AG10803 (cell line): ENCODE results near the gene CES3.

Experiments used
- DNase-seq: peaks from one replicate; pipeline ENCODE4 v3.0.0; 2010; ENCODE audit warnings: low read depth
- H3K4me3 ChIP-seq: 2 replicates; pipeline ENCODE4 v1.5.1; 2011; ENCODE audit warnings: mild to moderate bottlenecking, low read length, control low read depth
- TF ChIP-seq, protein P1 (sequence below): conservative IDR thresholded peaks from 2 replicates; pipeline ENCODE4 v1.5.1; 2011; ENCODE audit warnings: mild to moderate bottlenecking, low read length, control low read depth, inconsistent platforms

Gene CES3, protein sequence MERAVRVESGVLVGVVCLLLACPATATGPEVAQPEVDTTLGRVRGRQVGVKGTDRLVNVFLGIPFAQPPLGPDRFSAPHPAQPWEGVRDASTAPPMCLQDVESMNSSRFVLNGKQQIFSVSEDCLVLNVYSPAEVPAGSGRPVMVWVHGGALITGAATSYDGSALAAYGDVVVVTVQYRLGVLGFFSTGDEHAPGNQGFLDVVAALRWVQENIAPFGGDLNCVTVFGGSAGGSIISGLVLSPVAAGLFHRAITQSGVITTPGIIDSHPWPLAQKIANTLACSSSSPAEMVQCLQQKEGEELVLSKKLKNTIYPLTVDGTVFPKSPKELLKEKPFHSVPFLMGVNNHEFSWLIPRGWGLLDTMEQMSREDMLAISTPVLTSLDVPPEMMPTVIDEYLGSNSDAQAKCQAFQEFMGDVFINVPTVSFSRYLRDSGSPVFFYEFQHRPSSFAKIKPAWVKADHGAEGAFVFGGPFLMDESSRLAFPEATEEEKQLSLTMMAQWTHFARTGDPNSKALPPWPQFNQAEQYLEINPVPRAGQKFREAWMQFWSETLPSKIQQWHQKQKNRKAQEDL

DNA sequence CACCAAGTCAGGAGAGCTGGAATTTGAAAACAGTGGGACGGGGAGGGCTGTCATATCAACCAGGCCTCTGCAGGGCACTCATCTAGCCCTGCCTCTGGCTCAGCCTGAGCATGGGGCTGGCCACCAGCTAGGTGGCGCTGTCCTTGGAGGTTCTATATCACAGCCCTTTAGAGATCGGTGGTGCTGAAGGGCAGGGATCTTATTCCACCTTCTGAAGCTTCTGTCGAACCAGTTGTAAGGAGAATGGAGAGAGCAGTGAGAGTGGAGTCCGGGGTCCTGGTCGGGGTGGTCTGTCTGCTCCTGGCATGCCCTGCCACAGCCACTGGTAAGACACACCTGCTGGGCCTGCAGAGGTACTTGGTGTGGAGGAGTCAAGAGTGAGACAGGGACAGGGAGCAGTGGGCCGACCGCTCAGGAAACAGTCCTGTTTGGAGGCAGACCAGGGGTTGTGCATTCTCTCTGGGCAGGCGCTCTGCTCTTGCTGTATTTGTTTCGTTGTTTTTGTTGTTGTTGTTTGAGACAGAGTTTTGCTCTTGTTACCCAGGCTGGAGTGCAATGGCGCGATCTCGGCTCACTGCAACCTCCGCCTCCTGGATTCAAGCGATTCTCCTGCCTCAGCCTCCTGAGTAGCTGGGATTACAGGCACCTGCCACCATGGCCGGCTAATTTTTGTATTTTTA lies at the start of gene CES3:
Gene CES3 (plus strand): TSS at position 202 of the 680 bp plus-strand sequence. CDS start 42 bp downstream, at position 244.
- TF ChIP-seq, protein P1, sequence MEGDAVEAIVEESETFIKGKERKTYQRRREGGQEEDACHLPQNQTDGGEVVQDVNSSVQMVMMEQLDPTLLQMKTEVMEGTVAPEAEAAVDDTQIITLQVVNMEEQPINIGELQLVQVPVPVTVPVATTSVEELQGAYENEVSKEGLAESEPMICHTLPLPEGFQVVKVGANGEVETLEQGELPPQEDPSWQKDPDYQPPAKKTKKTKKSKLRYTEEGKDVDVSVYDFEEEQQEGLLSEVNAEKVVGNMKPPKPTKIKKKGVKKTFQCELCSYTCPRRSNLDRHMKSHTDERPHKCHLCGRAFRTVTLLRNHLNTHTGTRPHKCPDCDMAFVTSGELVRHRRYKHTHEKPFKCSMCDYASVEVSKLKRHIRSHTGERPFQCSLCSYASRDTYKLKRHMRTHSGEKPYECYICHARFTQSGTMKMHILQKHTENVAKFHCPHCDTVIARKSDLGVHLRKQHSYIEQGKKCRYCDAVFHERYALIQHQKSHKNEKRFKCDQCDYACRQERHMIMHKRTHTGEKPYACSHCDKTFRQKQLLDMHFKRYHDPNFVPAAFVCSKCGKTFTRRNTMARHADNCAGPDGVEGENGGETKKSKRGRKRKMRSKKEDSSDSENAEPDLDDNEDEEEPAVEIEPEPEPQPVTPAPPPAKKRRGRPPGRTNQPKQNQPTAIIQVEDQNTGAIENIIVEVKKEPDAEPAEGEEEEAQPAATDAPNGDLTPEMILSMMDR, result peak; percentile 67
- peak; percentile 60 for DNase-seq
- no peak within 1 kb of the TSS for H3K4me3 ChIP-seq

DNA sequence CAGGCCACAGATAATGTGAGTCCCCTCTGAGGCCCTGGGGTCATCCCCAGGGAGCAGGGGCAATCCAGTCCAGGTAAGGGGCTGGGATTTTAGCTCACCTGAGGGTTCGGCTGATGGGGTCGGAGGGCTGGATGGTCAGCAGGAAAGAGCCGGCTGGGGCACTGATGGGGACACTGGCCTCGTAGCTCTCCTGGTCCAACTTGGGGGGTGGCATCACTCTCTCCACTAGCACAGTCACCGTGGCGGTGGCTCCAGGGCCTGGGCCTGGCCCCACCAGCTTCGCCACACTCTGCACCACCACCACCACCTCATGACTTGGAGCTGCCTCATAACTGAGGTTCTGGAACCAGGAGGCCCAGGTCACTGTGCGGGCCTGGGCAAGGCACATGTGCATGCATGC lies 49.3 kb upstream of the CES3 start:
- no peak for DNase-seq
- H3K4me3 ChIP-seq, result no peak overlapping the region

DNA sequence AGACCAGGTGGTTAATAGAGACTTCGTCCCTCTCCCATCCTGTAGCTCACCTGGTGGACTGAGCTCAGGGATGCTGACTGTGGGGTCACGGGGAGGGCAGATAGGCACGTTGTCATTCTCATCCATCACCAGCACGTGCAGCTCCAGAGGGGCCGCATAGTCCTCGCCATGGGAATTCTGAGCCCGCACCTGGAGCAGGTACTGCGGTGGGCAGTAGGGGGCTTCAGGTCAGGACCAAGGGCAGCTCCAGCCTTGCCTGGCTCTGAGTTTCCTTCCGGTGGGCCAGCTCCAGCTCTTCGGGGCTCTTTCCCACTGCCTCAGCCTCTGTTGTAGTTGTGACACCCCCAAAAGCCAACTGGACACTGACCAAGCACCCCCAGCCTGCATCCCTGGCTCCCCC lies 48.0 kb upstream of the CES3 start:
- no peak overlapping the region for H3K4me3 ChIP-seq
- DNase-seq, result no peak
- TF ChIP-seq, protein P1, result no peak

More for the DNA sequence above, 49.3 kb upstream of the CES3 start:
- TF ChIP-seq, protein P1, result no peak

DNA sequence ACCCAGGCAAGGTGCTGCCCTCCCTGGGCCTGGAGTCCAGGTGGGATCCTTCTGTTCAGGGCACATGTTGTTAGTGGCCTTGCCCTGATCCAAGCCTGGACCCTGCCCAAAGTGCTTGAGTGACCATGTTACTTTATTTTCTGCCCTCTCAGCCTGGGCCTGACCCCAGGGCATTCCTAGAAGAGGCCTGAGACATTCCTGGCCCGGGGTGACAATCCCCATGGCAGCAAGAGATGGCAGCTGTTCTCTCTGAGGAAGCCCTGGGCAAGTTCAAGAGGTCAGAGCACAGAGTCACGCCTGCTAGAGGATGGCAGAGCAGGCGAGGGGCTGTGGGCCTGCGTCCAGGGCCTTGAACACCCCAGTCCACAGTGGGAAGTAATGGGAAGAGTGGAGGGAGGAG lies 47.4 kb upstream of the CES3 start:
- no peak for DNase-seq
- TF ChIP-seq, protein P1, result no peak
- no peak overlapping the region for H3K4me3 ChIP-seq

DNA sequence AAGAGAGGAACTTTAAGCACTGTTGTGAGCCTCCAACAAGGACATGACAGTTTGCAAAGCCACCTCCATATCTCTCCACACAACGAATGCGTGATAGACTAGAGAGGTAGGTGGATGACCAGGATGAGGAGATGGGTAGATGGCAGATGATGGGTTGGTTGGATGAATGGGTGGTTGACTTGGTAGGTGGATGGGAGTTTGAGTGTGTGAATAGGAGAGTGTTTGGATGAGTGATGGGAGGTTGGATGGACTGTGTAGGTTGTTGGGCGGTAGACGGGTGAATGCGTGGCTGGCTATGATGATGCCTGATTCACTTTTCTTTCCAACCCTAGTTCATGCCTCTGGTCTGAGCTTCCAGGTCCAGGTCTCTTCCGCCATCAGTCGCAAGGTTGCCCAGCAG lies 46.5 kb upstream of the CES3 start:
- H3K4me3 ChIP-seq, result no peak overlapping the region
- TF ChIP-seq, protein P1, result no peak
- DNase-seq, result no peak

DNA sequence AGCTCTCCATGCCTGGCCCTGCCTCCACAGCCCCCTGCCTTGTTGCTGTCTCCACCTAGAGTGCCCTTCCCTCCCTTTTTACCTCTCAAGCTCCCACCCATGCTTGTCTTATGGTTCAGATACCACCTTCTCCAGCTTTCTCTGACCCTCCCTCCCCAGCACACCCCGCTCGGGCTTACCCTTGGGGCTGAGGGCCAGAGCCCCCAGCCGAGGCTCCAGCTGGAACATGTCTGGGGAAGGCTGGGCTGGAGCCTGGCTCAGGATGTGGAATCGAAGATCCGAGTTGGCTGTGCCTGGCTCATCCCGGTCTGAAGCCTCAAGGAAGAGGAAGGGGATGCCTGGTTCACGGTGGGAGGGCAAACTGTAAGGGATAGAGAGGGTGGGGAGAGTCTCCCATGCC lies 46.0 kb upstream of the CES3 start:
- no peak for DNase-seq
- no peak overlapping the region for H3K4me3 ChIP-seq
- TF ChIP-seq, protein P1, result no peak
